Measurements from ENCODE around the gene CLMN.

Gene CLMN

GRCh38 chr14:95260537-95261361 lies 59.0 kb downstream of the CLMN start:
- no peak for DNase-seq

GRCh38 chr14:95258754-95259593 lies 60.7 kb downstream of the CLMN start:
- DNase-seq: no peak

GRCh38 chr14:95258156-95258555 lies 61.6 kb downstream of the CLMN start:
- DNase-seq: no peak

- no peak for DNase-seq
Observed at GRCh38 chr14:95257521-95257920, 62.2 kb downstream of the CLMN start.

GRCh38 chr14:95256776-95257060 lies 63.0 kb downstream of the CLMN start:
- DNase-seq: no peak

GRCh38 chr14:95256002-95256775 lies 63.5 kb downstream of the CLMN start:
- no peak for DNase-seq

- DNase-seq: no peak
Observed at GRCh38 chr14:95255487-95255886, 64.2 kb downstream of the CLMN start.

GRCh38 chr14:95255013-95255412 lies 64.7 kb downstream of the CLMN start:
- no peak for DNase-seq

- no peak for DNase-seq
Observed at GRCh38 chr14:95254288-95254687, 65.4 kb downstream of the CLMN start.

- no peak for DNase-seq
Observed at GRCh38 chr14:95253039-95253630, 66.6 kb downstream of the CLMN start.

GRCh38 chr14:95252219-95252618 lies 67.5 kb downstream of the CLMN start:
- DNase-seq: no peak

GRCh38 chr14:95250936-95251335 lies 68.8 kb downstream of the CLMN start:
- no peak for DNase-seq

GRCh38 chr14:95250140-95250769 lies 69.5 kb downstream of the CLMN start:
- no peak for DNase-seq

GRCh38 chr14:95248432-95248831 lies 71.3 kb downstream of the CLMN start:
- DNase-seq: no peak

- DNase-seq: no peak
Observed at GRCh38 chr14:95246870-95247269, 72.8 kb downstream of the CLMN start.

GRCh38 chr14:95245334-95245733 lies 74.4 kb downstream of the CLMN start:
- DNase-seq: no peak

GRCh38 chr14:95244587-95244986 lies 75.1 kb downstream of the CLMN start:
- DNase-seq: no peak

GRCh38 chr14:95242870-95243269 lies 76.8 kb downstream of the CLMN start:
- no peak for DNase-seq

GRCh38 chr14:95240859-95241813 lies 78.6 kb downstream of the CLMN start:
- no peak for DNase-seq

- DNase-seq: no peak
Observed at GRCh38 chr14:95238487-95239298, 81.0 kb downstream of the CLMN start.

GRCh38 chr14:95237958-95238340 lies 81.8 kb downstream of the CLMN start:
- no peak for DNase-seq

All from NCI-H1694 (cell line).